GM12873 (cell line): ENCODE results near the gene CNOT4.

ENCODE experiments used
- TF ChIP-seq, protein P1 (sequence below): IDR thresholded peaks from 2 replicates; pipeline ENCODE4 v1.5.1; 2012; ENCODE audit warnings: low read depth, mild to moderate bottlenecking, moderate library complexity, low read length, control low read depth; ENCODE audit not compliant: insufficient read depth; ENCODE audit errors: missing control alignments

Gene CNOT4

DNA sequence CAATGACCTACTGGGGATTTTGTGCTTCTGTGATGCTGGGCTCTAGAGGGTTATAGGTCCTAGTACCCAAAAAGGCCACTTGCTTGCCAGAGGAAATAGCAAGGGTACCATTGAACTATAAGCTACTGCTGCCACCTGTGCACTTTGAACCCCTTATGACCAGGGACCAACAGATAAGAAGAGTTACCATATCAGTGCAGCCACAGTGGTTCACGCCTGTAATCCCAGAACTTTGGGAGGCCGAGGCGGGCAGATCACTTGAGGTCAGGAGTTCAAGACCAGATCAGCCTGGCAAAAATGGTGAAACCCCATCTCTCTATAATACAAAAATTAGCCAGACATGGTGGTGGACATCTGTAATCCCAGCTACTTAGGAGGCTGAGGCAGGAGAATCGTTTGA is 15.5 kb upstream of the CNOT4 start:
- TF ChIP-seq, protein P1, sequence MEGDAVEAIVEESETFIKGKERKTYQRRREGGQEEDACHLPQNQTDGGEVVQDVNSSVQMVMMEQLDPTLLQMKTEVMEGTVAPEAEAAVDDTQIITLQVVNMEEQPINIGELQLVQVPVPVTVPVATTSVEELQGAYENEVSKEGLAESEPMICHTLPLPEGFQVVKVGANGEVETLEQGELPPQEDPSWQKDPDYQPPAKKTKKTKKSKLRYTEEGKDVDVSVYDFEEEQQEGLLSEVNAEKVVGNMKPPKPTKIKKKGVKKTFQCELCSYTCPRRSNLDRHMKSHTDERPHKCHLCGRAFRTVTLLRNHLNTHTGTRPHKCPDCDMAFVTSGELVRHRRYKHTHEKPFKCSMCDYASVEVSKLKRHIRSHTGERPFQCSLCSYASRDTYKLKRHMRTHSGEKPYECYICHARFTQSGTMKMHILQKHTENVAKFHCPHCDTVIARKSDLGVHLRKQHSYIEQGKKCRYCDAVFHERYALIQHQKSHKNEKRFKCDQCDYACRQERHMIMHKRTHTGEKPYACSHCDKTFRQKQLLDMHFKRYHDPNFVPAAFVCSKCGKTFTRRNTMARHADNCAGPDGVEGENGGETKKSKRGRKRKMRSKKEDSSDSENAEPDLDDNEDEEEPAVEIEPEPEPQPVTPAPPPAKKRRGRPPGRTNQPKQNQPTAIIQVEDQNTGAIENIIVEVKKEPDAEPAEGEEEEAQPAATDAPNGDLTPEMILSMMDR: no peak

DNA sequence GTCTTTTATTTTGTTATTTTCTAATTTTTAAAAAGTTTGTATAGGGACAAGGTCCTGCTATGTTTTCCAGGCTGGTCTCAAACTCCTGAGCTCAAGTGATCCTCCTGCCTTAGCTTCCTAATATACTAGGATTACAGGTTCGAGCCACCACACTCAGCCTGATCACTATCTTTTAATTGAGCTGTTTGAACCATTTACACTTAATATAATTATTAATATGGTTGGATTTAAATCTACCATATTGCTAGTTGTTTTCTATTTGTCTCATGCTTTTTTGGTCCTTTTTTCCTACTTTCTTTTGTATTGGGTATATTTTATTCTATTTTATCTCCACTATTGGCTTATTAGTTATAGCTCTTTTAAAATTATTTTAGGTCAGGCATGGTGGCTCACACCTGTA is 13.2 kb upstream of the CNOT4 start:
- TF ChIP-seq, protein P1: no peak

DNA sequence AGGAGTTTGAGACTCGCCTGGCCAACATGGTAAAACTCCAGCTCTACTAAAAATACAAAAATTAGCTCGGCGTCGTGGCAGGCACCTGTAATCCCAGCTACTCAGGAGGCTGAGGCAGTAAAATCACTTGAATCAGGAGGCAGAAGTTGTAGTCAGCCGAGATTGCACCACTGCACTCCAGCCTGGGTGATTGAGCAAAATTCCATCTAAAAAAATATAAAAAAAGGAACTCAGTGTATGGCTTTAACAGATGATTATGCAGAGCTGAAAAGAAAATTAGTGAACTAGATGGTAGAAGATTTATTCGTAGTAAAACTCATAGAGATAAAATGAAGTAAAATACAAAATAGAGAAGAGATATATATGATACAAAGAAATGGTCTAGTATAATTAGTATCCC is 12.6 kb upstream of the CNOT4 start:
- TF ChIP-seq, protein P1: no peak

DNA sequence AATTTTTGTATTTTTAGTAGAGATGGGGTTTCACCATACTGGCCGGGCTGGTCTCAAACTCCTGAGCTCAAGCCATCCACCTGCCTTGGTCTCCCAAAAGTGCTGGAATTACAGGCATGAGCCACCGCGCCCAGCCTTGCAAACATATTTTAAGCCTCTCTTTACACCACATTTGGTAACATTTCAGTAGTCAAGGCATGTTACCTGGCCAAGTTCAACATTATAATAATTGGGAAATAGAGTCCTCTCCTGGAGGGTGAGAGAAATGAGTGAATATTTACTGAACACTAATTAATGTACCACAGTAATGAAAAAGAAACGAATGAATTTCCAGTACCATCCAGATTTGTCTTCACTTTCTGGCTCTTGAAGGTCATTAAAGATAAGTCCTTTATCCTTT is 10.0 kb upstream of the CNOT4 start:
- TF ChIP-seq, protein P1: no peak

DNA sequence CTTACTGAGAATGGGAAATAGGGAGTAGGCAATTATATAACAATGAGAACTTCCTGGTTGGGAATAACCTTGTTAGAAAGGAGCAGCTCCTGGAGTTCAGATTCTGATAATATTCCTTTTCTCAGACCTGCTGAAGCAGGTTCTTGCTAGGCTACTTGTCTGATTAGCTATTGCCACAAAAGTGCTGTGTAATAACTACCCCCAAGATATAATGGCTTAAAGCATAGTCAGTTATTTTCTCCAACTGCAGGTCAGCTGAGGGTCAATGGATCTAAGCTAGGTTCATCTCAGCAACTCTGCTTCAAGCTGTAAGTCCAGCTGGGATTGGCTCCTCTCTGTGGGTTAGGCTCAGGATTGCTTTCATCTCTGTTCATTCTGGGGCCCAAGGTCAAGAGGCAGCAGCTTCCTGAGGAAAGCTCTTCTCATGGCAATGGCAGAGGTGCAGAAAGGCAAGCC is 9.4 kb upstream of the CNOT4 start:
- TF ChIP-seq, protein P1: no peak

DNA sequence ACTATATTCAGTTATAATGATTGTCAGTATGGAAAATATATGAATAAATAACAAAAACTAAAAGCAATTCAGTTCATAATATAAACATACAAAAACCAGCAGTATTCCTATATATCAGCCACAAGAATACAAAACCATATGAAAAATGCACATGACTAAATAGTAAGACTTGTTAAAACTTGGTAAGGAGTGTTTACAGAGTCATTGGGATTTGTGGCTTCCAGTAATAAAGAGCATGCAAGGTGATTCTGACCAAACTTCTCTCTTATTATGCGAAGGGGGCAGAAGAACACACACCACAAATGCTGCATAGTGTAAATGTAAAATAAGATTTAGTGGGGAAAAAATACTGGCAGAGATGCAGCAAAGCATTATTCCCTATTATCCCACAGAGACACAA is 8.8 kb upstream of the CNOT4 start:
- TF ChIP-seq, protein P1: no peak

DNA sequence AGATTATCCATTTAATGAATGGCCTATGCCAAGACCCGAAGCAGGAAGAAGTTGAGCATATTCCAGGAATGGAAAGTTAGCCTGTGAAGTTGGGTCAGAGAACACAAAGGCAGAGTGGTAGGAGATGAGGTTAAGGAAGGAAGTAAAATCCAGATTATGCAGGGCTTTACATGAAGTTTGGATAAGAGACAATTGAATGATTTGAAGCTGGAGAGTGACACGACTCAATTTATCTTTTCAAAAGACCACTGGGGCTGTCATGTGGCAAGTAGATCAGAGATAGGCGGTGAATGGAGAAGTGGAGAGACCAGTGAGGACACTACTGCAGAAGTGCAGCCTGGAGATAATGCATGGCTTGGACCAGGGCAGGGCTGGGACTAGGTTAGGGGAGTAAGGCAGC is 7.2 kb upstream of the CNOT4 start:
- TF ChIP-seq, protein P1: no peak
